CD4-positive, alpha-beta memory T cell (primary cell): ENCODE data around the gene CASP8. TPM values are rescaled to one million over a fixed set of nuclear protein-coding genes. Genes with fewer than 3 reads are reported as not detected.
"Not testable (repeated sequence)": the region's sequence is repeated elsewhere in the genome, so short reads cannot be mapped to it uniquely, and the experiment has no call there.

Source experiments
- CTCF ChIA-PET: fragments of 350-600 bp; sonication (Branson Sonifier 250); formaldehyde crosslinking; loops from one replicate; lab custom pipeline; 2021; ENCODE audit warnings: inconsistent platforms; ENCODE audit not compliant: partially characterized antibody; lab: Charles Lee
- POLR2A ChIA-PET: fragments of 350-600 bp; sonication (Branson Sonifier 250); formaldehyde crosslinking; loops from one replicate; lab custom pipeline; 2021; ENCODE audit not compliant: partially characterized antibody; lab: Charles Lee
- DNase-seq, 5 donors: peaks; one replicate each; pipeline versions ENCODE4 v3.0.0 to v3.0.0-alpha.2; 2020 to 2022; ENCODE audit warnings: mixed read lengths in 1 of 5
- H3K27ac ChIP-seq: one replicate; pipeline ENCODE4 v1.7.0; 2013; ENCODE audit warnings: low read depth, low read length
- H3K27me3 ChIP-seq: 2 replicates; pipeline ENCODE4 v1.7.0; 2013; ENCODE audit warnings: mild to moderate bottlenecking, low read length, moderate library complexity; ENCODE audit not compliant: insufficient read depth
- H3K36me3 ChIP-seq: 2 replicates; pipeline ENCODE4 v1.7.0; 2013; ENCODE audit warnings: mild to moderate bottlenecking, low read length, moderate library complexity; ENCODE audit not compliant: insufficient read depth
- H3K4me1 ChIP-seq: 2 replicates; pipeline ENCODE4 v1.7.0; 2013; ENCODE audit warnings: mild to moderate bottlenecking, low read length, moderate library complexity; ENCODE audit not compliant: insufficient read depth
- H3K4me3 ChIP-seq, 2 donors: one replicate each; pipeline ENCODE4 v1.7.0; 2013; ENCODE audit warnings: low read length in 2 of 2, mild to moderate bottlenecking in 1 of 2
- H3K9me3 ChIP-seq, 2 donors: one replicate each; pipeline ENCODE4 v1.7.0; 2013; ENCODE audit warnings: low read length in 2 of 2, control low read depth in 1 of 2; ENCODE audit not compliant: control insufficient read depth in 1 of 2
- H3K27ac Mint-ChIP-seq, 7 donors: one replicate each; pipeline ENCODE4 v1.8.0; 2020 to 2021; ENCODE audit warnings: mixed read lengths in 7 of 7, mild to moderate bottlenecking in 6 of 7, inconsistent platforms in 3 of 7, moderate library complexity in 3 of 7
- H3K27me3 Mint-ChIP-seq, 2 donors: one replicate each; pipeline ENCODE4 v1.8.0; 2020 to 2021; ENCODE audit warnings: mixed read lengths in 2 of 2
- H3K36me3 Mint-ChIP-seq, 2 donors: one replicate each; pipeline ENCODE4 v1.8.0; 2020 to 2021; ENCODE audit warnings: mixed read lengths in 2 of 2, inconsistent platforms in 1 of 2, mild to moderate bottlenecking in 1 of 2
- H3K4me1 Mint-ChIP-seq, 4 donors: one replicate each; pipeline ENCODE4 v1.8.0; 2020 to 2021; ENCODE audit warnings: mixed read lengths in 4 of 4, mild to moderate bottlenecking in 1 of 4
- H3K4me3 Mint-ChIP-seq, 8 donors: one replicate each; pipeline ENCODE4 v1.8.0; 2020 to 2021; ENCODE audit warnings: mixed read lengths in 8 of 8, mild to moderate bottlenecking in 7 of 8, moderate library complexity in 6 of 8, inconsistent platforms in 3 of 8
- H3K9me3 Mint-ChIP-seq, 8 donors: one replicate each; pipeline ENCODE4 v1.8.0; 2020 to 2021; ENCODE audit warnings: mixed read lengths in 8 of 8, mild to moderate bottlenecking in 5 of 8, inconsistent platforms in 3 of 8, moderate library complexity in 1 of 8
- intact Hi-C: fragments of 100-400 bp; cut with micrococcal nuclease; formaldehyde crosslinking; loops from one replicate; pipeline ENCODE4 v1.15.1; 2023
- polyA plus RNA-seq, 2 donors: library from polyadenylated mRNA; unstranded; fragments of 300-500 nt; fragmentation: Illumina TruSeq; gene quantifications; one replicate each; pipeline ENCODE4 v1.2.3, GENCODE V29; 2021
- total RNA-seq, 2 experiments: library from RNA; stranded (reverse); gene quantifications; one replicate each; pipeline ENCODE4 v1.2.3, GENCODE V29; 2021

Gene CASP8
- total and polyA plus RNA-seq, 4 experiments from 2014 or later = 30.6 to 200 (median 153) TPM

DNA sequence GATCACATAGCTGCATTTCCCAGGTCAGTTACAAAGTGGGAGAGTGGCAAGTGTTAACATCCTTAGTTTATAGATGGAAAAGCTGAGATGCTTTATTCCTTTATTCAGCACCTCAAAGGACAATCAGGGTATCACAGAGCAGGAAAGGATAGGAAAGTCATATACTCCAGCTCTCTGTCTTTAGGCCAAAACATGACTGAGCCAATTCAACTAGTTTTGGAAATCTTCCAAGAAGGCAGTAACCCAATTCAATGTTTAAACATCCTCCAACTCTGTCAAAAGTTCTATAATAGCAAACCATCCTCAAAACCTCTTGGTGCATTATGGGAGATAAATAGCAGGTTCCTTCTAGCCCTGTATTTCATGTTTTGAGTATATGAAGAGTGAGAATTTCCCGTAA, 25.2 kb downstream of the CASP8 start:
- no peak for DNase-seq
- no peaks in the 10 kb centered on the region for H3K27me3 ChIP-seq
- intact Hi-C loops = no loop called here
- POLR2A ChIA-PET = interaction anchor here (0.9 to 1.9 kb wide), 6 partner anchors 13 to 75 kb away, joined by 3 to 9 read pairs (median 5); partner anchors contain the start of gene CASP8
- no peak overlapping the region for H3K4me3 ChIP-seq
- Mint-ChIP-seq H3K4me3 (no peak overlapping the region), H3K27me3 (no peaks in the 10 kb centered on the region), H3K4me1 (peaks cover 10 to 26% (median 13%) of the 10 kb centered on the region in 4 donors), H3K9me3 (peaks cover 3 to 22% (median 12%) of the 10 kb centered on the region in 8 donors), H3K27ac (peak overlapping the region in 4 of 7 donors; percentile 2 to 78 (median 42)), H3K36me3 (peaks cover 60 to 63% of the 10 kb centered on the region in 2 donors)
- CTCF ChIA-PET = interaction anchor here (1.0 to 1.8 kb wide), 2 partner anchors 14 to 48 kb away, joined by 3 to 4 read pairs; no protein-coding TSS in a partner anchor
- H3K9me3 ChIP-seq = no peaks in the 10 kb centered on the region
- no peaks in the 10 kb centered on the region for H3K4me1 ChIP-seq
- no peak overlapping the region for H3K27ac ChIP-seq
- H3K36me3 ChIP-seq = peaks cover 52% of the 10 kb centered on the region

DNA sequence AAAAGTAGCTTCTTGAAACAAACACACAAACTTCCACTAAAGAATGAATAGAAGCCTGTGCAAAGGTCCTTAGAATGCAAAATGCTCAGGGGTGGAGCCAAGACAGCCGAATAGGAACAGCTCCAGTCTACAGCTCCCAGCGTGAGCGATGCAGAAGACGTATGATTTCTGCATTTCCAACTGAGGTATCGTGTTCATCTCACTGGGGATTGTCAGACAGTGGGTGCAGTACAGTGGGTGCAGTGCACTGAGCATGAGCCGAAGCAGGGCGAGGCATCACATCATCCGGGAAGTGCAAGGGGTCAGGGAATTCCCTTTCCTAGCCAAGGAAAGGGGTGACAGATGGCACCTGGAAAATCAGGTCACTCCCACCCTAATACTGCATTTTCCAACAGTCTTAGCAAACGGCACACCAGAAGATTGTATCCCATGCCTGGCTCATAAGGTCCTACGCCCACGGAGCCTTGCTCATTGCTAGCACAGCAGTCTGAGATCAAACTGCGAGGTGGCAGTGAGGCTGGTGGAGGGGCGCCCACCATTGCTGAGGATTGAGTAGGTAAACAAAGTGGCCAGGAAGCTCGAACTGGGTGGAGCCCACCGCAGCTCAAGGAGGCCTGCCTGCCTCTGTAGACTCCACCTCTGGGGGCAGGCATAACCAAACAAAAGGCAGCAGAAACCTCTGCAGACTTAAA, 30.3 kb downstream of the CASP8 start:
- H3K9me3 Mint-ChIP-seq = peaks cover 5 to 59% (median 47%) of the 10 kb centered on the region in 8 donors
- H3K36me3 Mint-ChIP-seq = peaks cover 65 to 66% of the 10 kb centered on the region in 2 donors
- POLR2A ChIA-PET = interaction anchor here (1.1 to 1.8 kb wide), 4 partner anchors 9 to 159 kb away, joined by 3 to 4 read pairs (median 3); no protein-coding TSS in a partner anchor
- H3K27me3 Mint-ChIP-seq, H3K27ac ChIP-seq, H3K27ac Mint-ChIP-seq, DNase-seq, H3K27me3 ChIP-seq, H3K9me3 ChIP-seq, CTCF ChIA-PET, intact Hi-C loops, H3K4me1 ChIP-seq, H3K4me3 Mint-ChIP-seq, H3K4me3 ChIP-seq: not testable (repeated sequence)
- peaks cover 5 to 21% (median 9%) of the 10 kb centered on the region in 4 donors for H3K4me1 Mint-ChIP-seq
- H3K36me3 ChIP-seq = peaks cover 39% of the 10 kb centered on the region

DNA sequence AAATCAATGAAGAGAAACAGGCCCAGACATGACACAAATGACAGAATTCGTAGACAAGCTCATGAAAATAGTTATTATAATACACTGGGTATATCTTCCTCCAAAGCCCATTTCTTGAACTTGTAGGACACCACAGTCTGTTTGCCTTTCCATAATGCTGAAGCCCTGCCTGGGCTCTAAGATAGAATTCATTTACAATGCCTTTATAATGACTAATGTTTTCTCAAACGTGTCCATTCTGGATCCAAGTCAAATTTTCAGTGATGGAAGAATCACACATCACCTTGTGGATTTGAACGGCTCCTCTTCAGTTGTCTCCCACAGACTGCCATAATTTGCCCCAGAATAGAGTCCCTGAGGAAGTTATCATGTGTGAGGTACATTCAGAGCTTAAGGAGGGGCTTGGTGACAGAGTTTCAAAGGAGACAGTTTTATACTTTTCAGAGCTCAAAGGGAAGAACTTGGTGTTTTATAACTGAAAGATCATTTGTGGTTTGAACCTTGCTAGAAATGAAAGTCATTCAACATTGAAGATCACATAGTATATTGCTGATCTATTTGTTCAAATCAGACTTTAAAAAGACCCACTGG, 38.2 kb downstream of the CASP8 start:
- Histone ChIP-seq H3K27me3 (no peaks in the 10 kb centered on the region), H3K36me3 (no peaks in the 10 kb centered on the region), H3K4me3 (no peak overlapping the region), H3K4me1 (no peaks in the 10 kb centered on the region), H3K27ac (no peak overlapping the region), H3K9me3 (no peaks in the 10 kb centered on the region)
- Mint-ChIP-seq H3K9me3 (peaks cover 8 to 79% (median 61%) of the 10 kb centered on the region in 8 donors), H3K27me3 (no peaks in the 10 kb centered on the region), H3K36me3 (peaks cover 62 to 63% of the 10 kb centered on the region in 2 donors), H3K4me1 (peaks cover 0 to 4% (median 2%) of the 10 kb centered on the region in 4 donors), H3K4me3 (no peak overlapping the region), H3K27ac (peak overlapping the region in 2 of 7 donors; percentile 8 to 24)
- ChIA-PET CTCF (interaction anchor here (0.8 to 1.8 kb wide), 5 partner anchors 12 to 65 kb away, joined by 3 to 6 read pairs (median 4); no protein-coding TSS in a partner anchor), POLR2A (interaction anchor here (1.2 to 1.5 kb wide), 2 partner anchors 13 to 42 kb away, joined by 3 to 4 read pairs; no protein-coding TSS in a partner anchor)
- DNase-seq = no peak
- intact Hi-C loops = no loop called here

DNA sequence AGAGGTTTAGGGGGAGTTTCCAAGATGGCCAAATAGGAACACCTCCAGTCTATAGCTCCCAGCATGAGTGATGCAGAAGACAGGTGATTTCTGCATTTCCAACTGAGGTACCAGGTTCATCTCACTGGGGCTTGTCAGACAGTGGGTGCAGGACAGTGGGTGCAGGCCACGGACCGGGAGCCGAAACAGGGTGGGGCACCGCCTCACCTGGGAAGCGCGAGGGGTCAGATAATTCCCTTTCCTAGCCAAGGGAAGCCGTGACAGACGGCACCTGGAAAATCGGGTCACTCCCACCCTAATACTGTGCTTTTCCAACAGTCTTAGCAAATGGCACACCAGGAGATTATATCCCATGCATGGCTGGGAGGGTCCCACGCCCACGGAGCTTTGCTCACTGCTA, 39.6 kb downstream of the CASP8 start:
- H3K4me3 Mint-ChIP-seq, H3K4me3 ChIP-seq, H3K4me1 Mint-ChIP-seq, DNase-seq, H3K4me1 ChIP-seq, H3K27me3 Mint-ChIP-seq, H3K9me3 ChIP-seq, H3K27me3 ChIP-seq, H3K36me3 ChIP-seq, H3K27ac ChIP-seq, intact Hi-C loops: not testable (repeated sequence)
- H3K27ac Mint-ChIP-seq = peak overlapping the region in 1 of 7 donors; percentile 19
- peaks cover 8 to 79% (median 55%) of the 10 kb centered on the region in 8 donors for H3K9me3 Mint-ChIP-seq
- ChIA-PET POLR2A (interaction anchor here (0.8 kb wide), 1 partner anchor 67 kb away, joined by 3 read pairs; no protein-coding TSS in a partner anchor), CTCF (interaction anchor here (1.3 to 1.8 kb wide), 3 partner anchors 13 to 64 kb away, joined by 4 to 6 read pairs (median 4); no protein-coding TSS in a partner anchor)
- H3K36me3 Mint-ChIP-seq = peaks cover 61 to 62% of the 10 kb centered on the region in 2 donors

DNA sequence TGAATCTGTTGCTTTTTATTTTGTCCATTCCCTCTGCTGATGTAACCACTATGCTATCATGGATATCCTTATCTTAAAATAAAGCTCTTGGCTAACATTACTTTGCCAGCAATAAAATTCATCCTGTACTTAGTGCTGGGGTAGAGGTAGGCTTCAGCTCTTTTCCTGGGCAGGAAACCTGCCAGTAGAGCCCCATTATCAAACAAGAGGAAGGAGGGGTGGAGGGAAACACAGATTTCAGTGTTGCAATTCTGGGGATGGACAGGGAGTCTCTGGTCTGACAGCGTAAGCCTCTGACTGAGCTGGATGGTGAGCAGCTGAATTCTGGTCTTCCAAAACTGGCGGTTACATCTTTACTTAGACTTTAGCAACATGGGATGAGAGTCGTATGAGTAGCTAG, 47.5 kb downstream of the CASP8 start:
- Mint-ChIP-seq H3K27ac (no peak overlapping the region), H3K4me1 (no peaks in the 10 kb centered on the region), H3K9me3 (peaks cover 0 to 41% (median 28%) of the 10 kb centered on the region in 8 donors), H3K4me3 (no peak overlapping the region), H3K36me3 (peaks cover 59 to 66% of the 10 kb centered on the region in 2 donors), H3K27me3 (no peaks in the 10 kb centered on the region)
- no peak for DNase-seq
- Histone ChIP-seq H3K36me3 (no peaks in the 10 kb centered on the region), H3K4me3 (no peak overlapping the region), H3K27ac (no peak overlapping the region), H3K4me1 (no peaks in the 10 kb centered on the region), H3K9me3 (no peaks in the 10 kb centered on the region), H3K27me3 (no peaks in the 10 kb centered on the region)
- ChIA-PET POLR2A (no interaction called here), CTCF (interaction anchor here (0.8 kb wide), 1 partner anchor 56 kb away, joined by 3 read pairs; no protein-coding TSS in a partner anchor)
- intact Hi-C loops = no loop called here

DNA sequence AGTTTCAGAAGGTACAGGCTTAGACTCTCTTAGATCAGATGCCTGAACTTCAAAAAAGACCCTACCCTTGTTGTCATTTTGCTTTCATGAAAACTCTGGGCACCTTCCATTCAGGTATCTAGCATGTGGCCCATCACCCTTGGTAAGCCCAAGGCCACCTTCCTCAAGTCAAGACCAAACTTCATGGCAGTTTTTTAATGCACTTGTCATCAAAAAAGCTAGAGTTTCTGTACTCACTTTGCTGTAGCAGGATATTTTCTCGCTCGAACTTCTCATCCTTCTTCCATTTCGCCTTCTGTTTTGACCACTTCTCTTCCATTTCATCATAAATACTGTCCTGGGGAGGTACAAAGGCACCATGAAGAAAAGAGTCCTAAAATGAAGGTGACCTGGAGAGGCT, 48.6 kb downstream of the CASP8 start:
- ChIA-PET CTCF (no interaction called here), POLR2A (no interaction called here)
- H3K4me3 Mint-ChIP-seq = no peak overlapping the region
- Histone ChIP-seq H3K36me3 (no peaks in the 10 kb centered on the region), H3K27ac (no peak overlapping the region), H3K9me3 (no peaks in the 10 kb centered on the region), H3K4me3 (no peak overlapping the region), H3K4me1 (no peaks in the 10 kb centered on the region), H3K27me3 (no peaks in the 10 kb centered on the region)
- H3K36me3 Mint-ChIP-seq = peaks cover 62 to 71% of the 10 kb centered on the region in 2 donors
- intact Hi-C loops = no loop called here
- H3K4me1 Mint-ChIP-seq = no peaks in the 10 kb centered on the region
- H3K27me3 Mint-ChIP-seq = no peaks in the 10 kb centered on the region
- no peak for DNase-seq
- H3K27ac Mint-ChIP-seq = no peak overlapping the region
- peaks cover 0 to 44% (median 27%) of the 10 kb centered on the region in 8 donors for H3K9me3 Mint-ChIP-seq

DNA sequence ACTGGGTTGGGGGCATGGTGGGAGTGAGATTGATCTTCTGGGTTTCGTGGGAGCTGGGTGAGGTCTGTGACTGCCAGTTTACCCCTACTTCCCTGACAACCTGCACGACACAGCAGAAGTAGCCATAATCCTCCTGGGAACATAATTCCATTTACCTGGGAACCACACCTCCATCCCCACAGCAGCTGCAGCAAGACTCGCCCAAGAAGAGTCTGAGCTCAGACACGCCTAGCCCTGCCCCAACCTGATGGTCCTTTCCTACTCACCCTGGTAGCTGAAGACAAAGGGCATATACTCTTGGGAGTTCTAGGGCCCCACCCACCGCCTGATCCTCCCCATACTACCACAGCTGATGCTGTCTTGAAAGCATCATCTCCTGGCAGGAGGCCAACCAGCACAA, 53.0 kb downstream of the CASP8 start:
- CTCF ChIA-PET = interaction anchor here (1.1 kb wide), 1 partner anchor 50 kb away, joined by 3 read pairs; no protein-coding TSS in a partner anchor
- Mint-ChIP-seq H3K27me3 (no peaks in the 10 kb centered on the region), H3K4me1 (no peaks in the 10 kb centered on the region)

More for the DNA sequence above, 53.0 kb downstream of the CASP8 start:
- Histone ChIP-seq H3K4me1 (no peaks in the 10 kb centered on the region), H3K27me3 (no peaks in the 10 kb centered on the region), H3K4me3 (no peak overlapping the region), H3K36me3 (no peaks in the 10 kb centered on the region), H3K27ac (no peak overlapping the region), H3K9me3 (no peaks in the 10 kb centered on the region)
- intact Hi-C loops = no loop called here
- no peak overlapping the region for H3K4me3 Mint-ChIP-seq
- peaks cover 62 to 89% of the 10 kb centered on the region in 2 donors for H3K36me3 Mint-ChIP-seq
- peaks cover 4 to 69% (median 39%) of the 10 kb centered on the region in 8 donors for H3K9me3 Mint-ChIP-seq
- no peak for DNase-seq
- POLR2A ChIA-PET = interaction anchor here (0.6 kb wide), 1 partner anchor 168 kb away, joined by 3 read pairs; no protein-coding TSS in a partner anchor
- no peak overlapping the region for H3K27ac Mint-ChIP-seq
